ENCODE results near the gene CDKN1C.

DNA sequence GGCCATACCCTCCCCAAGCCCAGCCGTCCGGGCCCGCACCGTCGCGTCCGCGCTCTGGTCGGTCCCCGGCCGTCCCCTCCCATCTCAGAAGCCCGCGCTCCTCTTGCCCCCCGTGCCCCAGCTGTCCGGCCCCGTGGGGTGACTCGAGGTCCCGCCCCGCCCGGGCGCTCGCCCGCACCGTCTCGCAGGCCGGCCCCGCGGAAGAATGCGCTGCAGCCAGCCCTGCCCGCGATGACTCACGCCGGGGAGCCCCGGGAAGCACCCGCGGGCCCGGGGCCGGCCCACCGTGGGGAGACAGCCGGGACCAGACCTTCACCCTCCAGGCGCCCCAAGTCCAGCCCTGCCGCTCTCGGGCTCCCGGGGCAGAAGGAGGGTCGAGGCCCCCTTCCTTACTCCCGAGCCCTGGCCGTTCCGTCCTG is 44.0 kb upstream of the CDKN1C start:
- no peak for TF ChIP-seq POLR2A (IDR thresholded peaks at IDR 0.05)
- TF ChIP-seq, protein P1, sequence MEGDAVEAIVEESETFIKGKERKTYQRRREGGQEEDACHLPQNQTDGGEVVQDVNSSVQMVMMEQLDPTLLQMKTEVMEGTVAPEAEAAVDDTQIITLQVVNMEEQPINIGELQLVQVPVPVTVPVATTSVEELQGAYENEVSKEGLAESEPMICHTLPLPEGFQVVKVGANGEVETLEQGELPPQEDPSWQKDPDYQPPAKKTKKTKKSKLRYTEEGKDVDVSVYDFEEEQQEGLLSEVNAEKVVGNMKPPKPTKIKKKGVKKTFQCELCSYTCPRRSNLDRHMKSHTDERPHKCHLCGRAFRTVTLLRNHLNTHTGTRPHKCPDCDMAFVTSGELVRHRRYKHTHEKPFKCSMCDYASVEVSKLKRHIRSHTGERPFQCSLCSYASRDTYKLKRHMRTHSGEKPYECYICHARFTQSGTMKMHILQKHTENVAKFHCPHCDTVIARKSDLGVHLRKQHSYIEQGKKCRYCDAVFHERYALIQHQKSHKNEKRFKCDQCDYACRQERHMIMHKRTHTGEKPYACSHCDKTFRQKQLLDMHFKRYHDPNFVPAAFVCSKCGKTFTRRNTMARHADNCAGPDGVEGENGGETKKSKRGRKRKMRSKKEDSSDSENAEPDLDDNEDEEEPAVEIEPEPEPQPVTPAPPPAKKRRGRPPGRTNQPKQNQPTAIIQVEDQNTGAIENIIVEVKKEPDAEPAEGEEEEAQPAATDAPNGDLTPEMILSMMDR (IDR thresholded peaks at IDR 0.05): no peak

All from adrenal gland (tissue), 5 donors.